ENCODE measurements around the gene ZKSCAN3.
"Not testable (repeated sequence)": the region's sequence is repeated elsewhere in the genome, so short reads cannot be mapped to it uniquely, and the experiment has no call there.

ZKSCAN3 gene

GRCh38 chr6:28349892-28350737, at the start of gene ZKSCAN3:
ZKSCAN3 (plus strand) TSS chr6:28349947; CDS start chr6:28359587, 9,640 bp downstream.
- peak within 1 kb of the TSS; percentile 89 to 92 for H3K9ac ChIP-seq (ENCODE audit: low read length in 2 of 2)
- no peaks in the 10 kb centered on the region for H3K36me3 ChIP-seq (ENCODE audit: control insufficient read depth in 2 of 2, insufficient read depth in 2 of 2, low read length in 2 of 2)
- peak within 1 kb of the TSS; percentile 93 to 99 for H3K4me3 ChIP-seq (ENCODE audit: low read length in 2 of 2)
- peaks cover 12% of the 10 kb centered on the region for H3K4me1 ChIP-seq (ENCODE audit: control insufficient read depth, insufficient read depth, low read length)
- H3K9me3 ChIP-seq (ENCODE audit: control insufficient read depth in 2 of 2, low read length in 2 of 2): no peaks in the 10 kb centered on the region
- H3K27me3 ChIP-seq (ENCODE audit: control insufficient read depth in 1 of 2, insufficient read depth in 2 of 2, low read length in 2 of 2): no peaks in the 10 kb centered on the region
- peak within 1 kb of the TSS; percentile 83 for H3K27ac ChIP-seq (ENCODE audit: low read length)

GRCh38 chr6:28303570-28303969, 46.2 kb upstream of the ZKSCAN3 start:
- Histone ChIP-seq H3K9me3 (ENCODE audit: control insufficient read depth in 2 of 2, low read length in 2 of 2) (peaks cover 0 to 5% of the 10 kb centered on the region in 2 donors), H3K27ac (ENCODE audit: low read length) (no peak overlapping the region), H3K36me3 (ENCODE audit: control insufficient read depth in 2 of 2, insufficient read depth in 2 of 2, low read length in 2 of 2) (peaks cover 11 to 17% of the 10 kb centered on the region in 2 donors), H3K27me3 (ENCODE audit: control insufficient read depth in 1 of 2, insufficient read depth in 2 of 2, low read length in 2 of 2) (no peaks in the 10 kb centered on the region), H3K4me1 (ENCODE audit: control insufficient read depth, insufficient read depth, low read length) (no peaks in the 10 kb centered on the region), H3K4me3 (ENCODE audit: low read length in 2 of 2) (no peak overlapping the region), H3K9ac (ENCODE audit: low read length in 2 of 2) (no peak overlapping the region)

DNA sequence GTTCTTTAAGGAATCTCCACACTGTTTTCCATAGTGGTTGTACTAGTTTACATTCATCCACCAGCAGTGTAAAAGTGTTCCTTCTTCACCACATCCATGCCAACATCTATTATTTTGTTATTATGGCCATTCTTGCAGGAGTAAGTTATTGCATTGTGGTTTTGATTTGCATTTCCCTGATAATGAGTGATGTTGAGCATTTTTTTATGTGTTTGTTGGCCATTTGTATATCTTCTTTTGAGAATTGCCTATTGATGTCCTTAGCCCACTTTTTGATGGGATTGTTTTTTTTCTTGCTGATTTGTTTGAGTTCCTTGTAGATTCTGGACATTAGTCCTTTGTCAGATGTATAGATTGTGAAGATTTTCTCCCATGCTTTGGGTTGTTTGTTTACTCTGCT, 43.4 kb upstream of the ZKSCAN3 start:
- not testable (repeated sequence) for H3K4me3 ChIP-seq (ENCODE audit: low read length in 2 of 2); H3K36me3 ChIP-seq (ENCODE audit: control insufficient read depth in 2 of 2, insufficient read depth in 2 of 2, low read length in 2 of 2); H3K27ac ChIP-seq (ENCODE audit: low read length); H3K9me3 ChIP-seq (ENCODE audit: control insufficient read depth in 2 of 2, low read length in 2 of 2); H3K9ac ChIP-seq (ENCODE audit: low read length in 2 of 2); H3K4me1 ChIP-seq (ENCODE audit: control insufficient read depth, insufficient read depth, low read length); H3K27me3 ChIP-seq (ENCODE audit: control insufficient read depth in 1 of 2, insufficient read depth in 2 of 2, low read length in 2 of 2)

- H3K9me3 ChIP-seq (ENCODE audit: control insufficient read depth in 2 of 2, low read length in 2 of 2): peaks cover 6 to 10% of the 10 kb centered on the region in 2 donors
- H3K27me3 ChIP-seq (ENCODE audit: control insufficient read depth in 1 of 2, insufficient read depth in 2 of 2, low read length in 2 of 2): no peaks in the 10 kb centered on the region
- H3K36me3 ChIP-seq (ENCODE audit: control insufficient read depth in 2 of 2, insufficient read depth in 2 of 2, low read length in 2 of 2): peaks cover 10 to 15% of the 10 kb centered on the region in 2 donors
- no peak overlapping the region for H3K27ac ChIP-seq (ENCODE audit: low read length)
- no peaks in the 10 kb centered on the region for H3K4me1 ChIP-seq (ENCODE audit: control insufficient read depth, insufficient read depth, low read length)
- H3K4me3 ChIP-seq (ENCODE audit: low read length in 2 of 2): no peak overlapping the region
- no peak overlapping the region for H3K9ac ChIP-seq (ENCODE audit: low read length in 2 of 2)
Observed at GRCh38 chr6:28311139-28311823, 38.5 kb upstream of the ZKSCAN3 start.

- Histone ChIP-seq H3K27me3 (ENCODE audit: control insufficient read depth in 1 of 2, insufficient read depth in 2 of 2, low read length in 2 of 2) (no peaks in the 10 kb centered on the region), H3K4me1 (ENCODE audit: control insufficient read depth, insufficient read depth, low read length) (no peaks in the 10 kb centered on the region), H3K27ac (ENCODE audit: low read length) (no peak overlapping the region)
Observed at GRCh38 chr6:28312939-28313338, 36.8 kb upstream of the ZKSCAN3 start.

GRCh38 chr6:28315628-28316027, 34.1 kb upstream of the ZKSCAN3 start:
- H3K9me3 ChIP-seq (ENCODE audit: control insufficient read depth in 2 of 2, low read length in 2 of 2): peaks cover under 1 to 16% of the 10 kb centered on the region in 2 donors
- no peak overlapping the region for H3K4me3 ChIP-seq (ENCODE audit: low read length in 2 of 2)
- H3K9ac ChIP-seq (ENCODE audit: low read length in 2 of 2): no peak overlapping the region
- no peak overlapping the region for H3K27ac ChIP-seq (ENCODE audit: low read length)
- H3K27me3 ChIP-seq (ENCODE audit: control insufficient read depth in 1 of 2, insufficient read depth in 2 of 2, low read length in 2 of 2): no peaks in the 10 kb centered on the region
- H3K36me3 ChIP-seq (ENCODE audit: control insufficient read depth in 2 of 2, insufficient read depth in 2 of 2, low read length in 2 of 2): peaks cover 10 to 17% of the 10 kb centered on the region in 2 donors
- H3K4me1 ChIP-seq (ENCODE audit: control insufficient read depth, insufficient read depth, low read length): no peaks in the 10 kb centered on the region

More at GRCh38 chr6:28312939-28313338, 36.8 kb upstream of the ZKSCAN3 start:
- Histone ChIP-seq H3K9ac (ENCODE audit: low read length in 2 of 2) (no peak overlapping the region), H3K9me3 (ENCODE audit: control insufficient read depth in 2 of 2, low read length in 2 of 2) (peaks cover 2 to 10% of the 10 kb centered on the region in 2 donors), H3K4me3 (ENCODE audit: low read length in 2 of 2) (no peak overlapping the region), H3K36me3 (ENCODE audit: control insufficient read depth in 2 of 2, insufficient read depth in 2 of 2, low read length in 2 of 2) (peaks cover 10 to 15% of the 10 kb centered on the region in 2 donors)

DNA sequence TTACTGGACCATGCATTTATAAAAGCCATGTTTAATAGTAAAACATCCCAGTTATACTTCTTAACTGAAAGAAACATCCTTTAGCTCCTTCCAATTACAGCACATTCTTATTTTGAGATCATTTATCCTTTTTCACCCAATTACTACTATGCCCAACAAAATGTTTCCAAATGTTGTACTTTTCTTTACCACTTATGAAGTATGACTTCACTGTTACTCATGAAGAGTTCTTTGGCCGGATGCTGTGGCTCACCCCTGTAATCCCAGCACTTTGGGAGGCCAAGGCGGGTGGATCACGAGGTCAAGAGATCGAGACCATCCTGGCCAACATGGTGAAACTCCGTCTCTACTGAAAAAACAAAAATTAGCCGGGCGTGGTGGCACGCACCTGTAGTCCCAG, 31.9 kb upstream of the ZKSCAN3 start:
- Histone ChIP-seq H3K36me3 (ENCODE audit: control insufficient read depth in 2 of 2, insufficient read depth in 2 of 2, low read length in 2 of 2) (peaks cover 13 to 27% of the 10 kb centered on the region in 2 donors), H3K9me3 (ENCODE audit: control insufficient read depth in 2 of 2, low read length in 2 of 2) (peaks cover 4 to 23% of the 10 kb centered on the region in 2 donors)
- H3K4me1 ChIP-seq (ENCODE audit: control insufficient read depth, insufficient read depth, low read length); H3K27me3 ChIP-seq (ENCODE audit: control insufficient read depth in 1 of 2, insufficient read depth in 2 of 2, low read length in 2 of 2); H3K9ac ChIP-seq (ENCODE audit: low read length in 2 of 2); H3K4me3 ChIP-seq (ENCODE audit: low read length in 2 of 2); H3K27ac ChIP-seq (ENCODE audit: low read length): not testable (repeated sequence)

- Histone ChIP-seq H3K4me3 (ENCODE audit: low read length in 2 of 2) (no peak overlapping the region), H3K27me3 (ENCODE audit: control insufficient read depth in 1 of 2, insufficient read depth in 2 of 2, low read length in 2 of 2) (no peaks in the 10 kb centered on the region), H3K27ac (ENCODE audit: low read length) (no peak overlapping the region), H3K9me3 (ENCODE audit: control insufficient read depth in 2 of 2, low read length in 2 of 2) (peaks cover 28 to 51% of the 10 kb centered on the region in 2 donors), H3K4me1 (ENCODE audit: control insufficient read depth, insufficient read depth, low read length) (no peaks in the 10 kb centered on the region), H3K9ac (ENCODE audit: low read length in 2 of 2) (no peak overlapping the region), H3K36me3 (ENCODE audit: control insufficient read depth in 2 of 2, insufficient read depth in 2 of 2, low read length in 2 of 2) (peaks cover 38 to 56% of the 10 kb centered on the region in 2 donors)
Observed at GRCh38 chr6:28322661-28323060, 27.1 kb upstream of the ZKSCAN3 start.

DNA sequence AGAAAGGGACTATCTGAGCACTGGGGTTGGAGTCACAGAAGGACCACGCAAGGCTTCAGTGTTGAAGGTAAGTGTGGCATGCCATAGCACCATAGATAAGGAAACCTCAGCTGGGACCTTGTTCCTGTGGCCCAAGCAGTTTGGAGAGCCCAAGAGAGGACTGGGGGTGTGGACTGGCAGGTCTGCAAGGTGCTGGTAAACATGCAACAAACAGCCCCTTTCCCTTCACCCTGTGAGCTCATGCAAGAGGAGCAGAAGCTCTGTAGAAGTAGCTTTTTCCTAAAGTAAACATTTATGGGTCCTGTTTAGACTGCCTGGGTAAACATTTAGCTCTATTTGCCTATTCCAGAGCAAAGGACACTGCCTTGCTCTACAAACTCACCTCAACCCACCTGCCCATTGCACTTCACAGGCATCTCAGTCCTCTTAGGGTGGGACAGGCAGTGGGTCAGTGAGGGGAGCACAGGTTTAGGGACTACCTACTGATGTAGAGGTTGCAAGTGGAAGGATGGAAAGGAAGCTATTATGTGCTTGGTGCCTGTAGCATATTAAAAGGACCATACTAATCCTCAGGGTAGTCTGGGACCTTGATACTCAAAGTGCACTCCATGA, 25.8 kb upstream of the ZKSCAN3 start:
- Histone ChIP-seq H3K27ac (ENCODE audit: low read length) (no peak overlapping the region), H3K36me3 (ENCODE audit: control insufficient read depth in 2 of 2, insufficient read depth in 2 of 2, low read length in 2 of 2) (peaks cover 41 to 59% of the 10 kb centered on the region in 2 donors), H3K4me1 (ENCODE audit: control insufficient read depth, insufficient read depth, low read length) (no peaks in the 10 kb centered on the region), H3K9me3 (ENCODE audit: control insufficient read depth in 2 of 2, low read length in 2 of 2) (peaks cover 28 to 53% of the 10 kb centered on the region in 2 donors), H3K9ac (ENCODE audit: low read length in 2 of 2) (no peak overlapping the region), H3K27me3 (ENCODE audit: control insufficient read depth in 1 of 2, insufficient read depth in 2 of 2, low read length in 2 of 2) (no peaks in the 10 kb centered on the region), H3K4me3 (ENCODE audit: low read length in 2 of 2) (no peak overlapping the region)

- peaks cover 24 to 46% of the 10 kb centered on the region in 2 donors for H3K9me3 ChIP-seq (ENCODE audit: control insufficient read depth in 2 of 2, low read length in 2 of 2)
- no peaks in the 10 kb centered on the region for H3K4me1 ChIP-seq (ENCODE audit: control insufficient read depth, insufficient read depth, low read length)
- H3K27ac ChIP-seq (ENCODE audit: low read length): no peak overlapping the region
- peaks cover 45 to 62% of the 10 kb centered on the region in 2 donors for H3K36me3 ChIP-seq (ENCODE audit: control insufficient read depth in 2 of 2, insufficient read depth in 2 of 2, low read length in 2 of 2)
- peak overlapping the region; percentile 9 to 47 for H3K4me3 ChIP-seq (ENCODE audit: low read length in 2 of 2)
- H3K9ac ChIP-seq (ENCODE audit: low read length in 2 of 2): no peak overlapping the region
- H3K27me3 ChIP-seq (ENCODE audit: control insufficient read depth in 1 of 2, insufficient read depth in 2 of 2, low read length in 2 of 2): no peaks in the 10 kb centered on the region
Observed at GRCh38 chr6:28326371-28326948, 23.3 kb upstream of the ZKSCAN3 start.
